ENCODE data around the gene ENTHD1. TPM values are rescaled to one million over a fixed set of nuclear protein-coding genes. Genes with fewer than 3 reads are reported as not detected.
A peak's percentile ranks its signal among the peaks of the same experiment; 100 is the strongest.

ENTHD1 gene
- not detected for total RNA-seq
- not detected for polyA plus RNA-seq (2013, experiment 1 of 2)
- polyA plus RNA-seq (2013, experiment 2 of 2), result not detected
- long read RNA-seq, experiment 1, result 0 reads
- long read RNA-seq, experiment 2, result 0 reads
- long read RNA-seq, experiment 3, result 0 reads
- long read RNA-seq, experiment 4, result 0 reads

GRCh38 chr22:39893526-39893925, at the start of gene ENTHD1:
TSS of gene ENTHD1 (minus strand) at chr22:39893760. CDS start at chr22:39887748, 6,012 bp downstream.
- H3K9ac ChIP-seq (ENCODE audit: extremely low read depth, low read length, poor library complexity, severe bottlenecking), result no peak within 1 kb of the TSS
- H3K27me3 Mint-ChIP-seq (ENCODE audit: insufficient read depth), result peaks cover 7% of the 10 kb centered on the region
- peak; percentile 51 for DNase-seq
- H3K4me3 ChIP-seq (ENCODE audit: low read length), result no peak within 1 kb of the TSS
- H3K9me3 Mint-ChIP-seq, result no peaks in the 10 kb centered on the region
- no peaks in the 10 kb centered on the region for H3K9me3 ChIP-seq (ENCODE audit: control insufficient read depth, low read length)
- no peaks in the 10 kb centered on the region for H3K4me1 ChIP-seq (ENCODE audit: control insufficient read depth, insufficient read depth, low read length)
- H3K27ac ChIP-seq (ENCODE audit: low read depth, low read length), result no peak within 1 kb of the TSS
- 94 to 95% methylated on average over 10 to 20 of the region's 20 CpGs for WGBS, 2 experiments (ENCODE audit: insufficient coverage in 1 of 2, insufficient read length in 1 of 2)
- H3K27me3 ChIP-seq (ENCODE audit: control insufficient read depth, insufficient read depth, low read length, poor library complexity, severe bottlenecking), result no peaks in the 10 kb centered on the region
- no peak within 1 kb of the TSS for H3K4me3 Mint-ChIP-seq
- H3K27ac Mint-ChIP-seq, result no peak within 1 kb of the TSS
- H3K36me3 ChIP-seq (ENCODE audit: control insufficient read depth, insufficient read depth, low read length), result no peaks in the 10 kb centered on the region
- H3K36me3 Mint-ChIP-seq (ENCODE audit: low read depth), result no peaks in the 10 kb centered on the region
- TF ChIP-seq, protein P1, sequence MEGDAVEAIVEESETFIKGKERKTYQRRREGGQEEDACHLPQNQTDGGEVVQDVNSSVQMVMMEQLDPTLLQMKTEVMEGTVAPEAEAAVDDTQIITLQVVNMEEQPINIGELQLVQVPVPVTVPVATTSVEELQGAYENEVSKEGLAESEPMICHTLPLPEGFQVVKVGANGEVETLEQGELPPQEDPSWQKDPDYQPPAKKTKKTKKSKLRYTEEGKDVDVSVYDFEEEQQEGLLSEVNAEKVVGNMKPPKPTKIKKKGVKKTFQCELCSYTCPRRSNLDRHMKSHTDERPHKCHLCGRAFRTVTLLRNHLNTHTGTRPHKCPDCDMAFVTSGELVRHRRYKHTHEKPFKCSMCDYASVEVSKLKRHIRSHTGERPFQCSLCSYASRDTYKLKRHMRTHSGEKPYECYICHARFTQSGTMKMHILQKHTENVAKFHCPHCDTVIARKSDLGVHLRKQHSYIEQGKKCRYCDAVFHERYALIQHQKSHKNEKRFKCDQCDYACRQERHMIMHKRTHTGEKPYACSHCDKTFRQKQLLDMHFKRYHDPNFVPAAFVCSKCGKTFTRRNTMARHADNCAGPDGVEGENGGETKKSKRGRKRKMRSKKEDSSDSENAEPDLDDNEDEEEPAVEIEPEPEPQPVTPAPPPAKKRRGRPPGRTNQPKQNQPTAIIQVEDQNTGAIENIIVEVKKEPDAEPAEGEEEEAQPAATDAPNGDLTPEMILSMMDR (conservative IDR thresholded peaks at IDR 0.05), result no peak
- no peaks in the 10 kb centered on the region for H3K4me1 Mint-ChIP-seq

DNA sequence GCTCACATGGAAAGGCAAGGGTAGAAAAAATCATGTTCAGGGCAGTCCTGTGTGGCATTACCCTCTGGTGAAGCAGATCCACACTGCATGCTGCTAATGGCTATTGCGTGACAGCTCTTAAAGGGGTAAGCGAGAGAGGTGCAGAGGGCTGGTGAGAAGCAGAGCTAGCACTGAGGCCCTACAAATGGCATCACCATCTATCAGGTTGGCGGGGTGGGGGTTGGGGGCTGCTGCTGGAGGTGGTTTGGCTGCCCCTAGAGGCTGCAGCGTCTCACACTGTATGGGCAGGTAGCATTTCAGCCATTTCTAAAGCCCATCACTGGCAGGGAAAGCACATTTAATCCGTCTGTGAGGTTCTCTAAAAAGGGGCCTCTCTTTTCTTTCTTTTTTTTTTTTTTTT, 49.8 kb upstream of the ENTHD1 start:
- H3K4me3 ChIP-seq (ENCODE audit: low read length), result no peak overlapping the region
- no peaks in the 10 kb centered on the region for H3K9me3 ChIP-seq (ENCODE audit: control insufficient read depth, low read length)
- Mint-ChIP-seq H3K9me3 (no peaks in the 10 kb centered on the region), H3K4me3 (no peak overlapping the region), H3K4me1 (peaks cover 65% of the 10 kb centered on the region), H3K36me3 (ENCODE audit: low read depth) (no peaks in the 10 kb centered on the region), H3K27ac (peak overlapping the region; percentile 64), H3K27me3 (ENCODE audit: insufficient read depth) (peaks cover 2% of the 10 kb centered on the region)
- 20 to 64% methylated on average over 1 to 5 of the region's 5 CpGs for WGBS, 2 experiments (ENCODE audit: insufficient coverage in 1 of 2, insufficient read length in 1 of 2)
- H3K27ac ChIP-seq (ENCODE audit: low read depth, low read length), result no peak overlapping the region
- TF ChIP-seq, protein P1 (conservative IDR thresholded peaks at IDR 0.05), result peak; percentile 74
- H3K4me1 ChIP-seq (ENCODE audit: control insufficient read depth, insufficient read depth, low read length), result peaks cover 28% of the 10 kb centered on the region
- DNase-seq, result peak; percentile 90
- H3K9ac ChIP-seq (ENCODE audit: extremely low read depth, low read length, poor library complexity, severe bottlenecking), result no peak overlapping the region
- H3K36me3 ChIP-seq (ENCODE audit: control insufficient read depth, insufficient read depth, low read length), result no peaks in the 10 kb centered on the region
- H3K27me3 ChIP-seq (ENCODE audit: control insufficient read depth, insufficient read depth, low read length, poor library complexity, severe bottlenecking), result no peaks in the 10 kb centered on the region

DNA sequence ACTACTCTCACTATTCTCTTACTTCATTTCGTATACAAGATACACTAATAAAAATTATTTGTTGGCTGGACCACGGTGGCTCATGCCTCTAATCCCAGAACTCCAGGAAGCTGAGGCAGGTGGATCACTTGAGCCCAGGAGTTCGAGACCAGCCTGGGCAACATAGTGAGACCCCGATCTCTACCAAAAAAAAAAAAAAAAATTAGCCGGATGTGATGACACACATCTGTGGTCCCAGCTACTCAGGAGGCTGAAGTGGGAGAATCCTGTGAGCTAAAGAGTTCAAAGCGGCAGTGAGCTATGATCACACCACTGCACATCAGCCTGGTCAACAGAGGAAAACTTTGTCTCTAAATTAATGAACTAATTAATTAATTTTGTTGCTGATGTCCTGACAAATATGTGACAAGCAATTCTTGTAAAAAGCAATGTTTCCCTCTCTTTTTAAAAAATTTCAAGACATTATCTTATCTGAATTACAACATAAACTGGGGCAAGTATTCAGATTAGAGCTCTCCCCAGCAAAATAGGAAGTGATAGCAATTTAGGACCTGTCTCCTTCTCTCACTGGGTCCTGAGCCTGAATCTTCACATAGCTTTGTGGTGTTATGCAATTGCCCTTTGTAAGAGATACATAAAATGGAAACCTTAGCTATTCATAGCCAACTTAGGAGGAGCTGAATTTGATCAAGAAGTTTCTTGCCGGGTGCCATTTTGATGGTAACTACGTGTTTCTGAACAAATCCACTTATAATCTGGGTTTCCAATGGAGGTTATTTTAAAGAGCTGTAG, 49.1 kb upstream of the ENTHD1 start:
- no peak overlapping the region for H3K4me3 Mint-ChIP-seq
- no peak overlapping the region for H3K4me3 ChIP-seq (ENCODE audit: low read length)
- TF ChIP-seq, protein P1 (conservative IDR thresholded peaks at IDR 0.05), result no peak
- 87 to 96% methylated on average over 7 to 8 of the region's 8 CpGs for WGBS, 2 experiments (ENCODE audit: insufficient coverage in 1 of 2, insufficient read length in 1 of 2)
- H3K9ac ChIP-seq (ENCODE audit: extremely low read depth, low read length, poor library complexity, severe bottlenecking), result no peak overlapping the region
- peaks cover 28% of the 10 kb centered on the region for H3K4me1 ChIP-seq (ENCODE audit: control insufficient read depth, insufficient read depth, low read length)
- no peaks in the 10 kb centered on the region for H3K36me3 ChIP-seq (ENCODE audit: control insufficient read depth, insufficient read depth, low read length)
- H3K9me3 ChIP-seq (ENCODE audit: control insufficient read depth, low read length), result no peaks in the 10 kb centered on the region
- no peaks in the 10 kb centered on the region for H3K27me3 ChIP-seq (ENCODE audit: control insufficient read depth, insufficient read depth, low read length, poor library complexity, severe bottlenecking)
- no peaks in the 10 kb centered on the region for H3K36me3 Mint-ChIP-seq (ENCODE audit: low read depth)
- H3K9me3 Mint-ChIP-seq, result no peaks in the 10 kb centered on the region
- no peaks in the 10 kb centered on the region for H3K27me3 Mint-ChIP-seq (ENCODE audit: insufficient read depth)
- no peak overlapping the region for H3K27ac Mint-ChIP-seq
- peak; percentile 15 for DNase-seq
- no peak overlapping the region for H3K27ac ChIP-seq (ENCODE audit: low read depth, low read length)
- H3K4me1 Mint-ChIP-seq, result peaks cover 68% of the 10 kb centered on the region
